GM12865 (cell line): ENCODE data around the gene GBA3.

Source experiments
- DNase-seq: peaks from one replicate; pipeline ENCODE4 v3.0.0; 2010; ENCODE audit warnings: low read depth
- H3K4me3 ChIP-seq: 2 replicates; pipeline ENCODE4 v1.5.1; 2011; ENCODE audit warnings: mild to moderate bottlenecking, low read depth, low read length, control low read depth
- TF ChIP-seq, protein P1 (sequence below): IDR thresholded peaks from 2 replicates; pipeline ENCODE4 v1.5.1; 2011; ENCODE audit warnings: low read length, control low read depth, low read depth, inconsistent platforms; ENCODE audit not compliant: insufficient read depth; ENCODE audit errors: missing control alignments

Gene GBA3

DNA sequence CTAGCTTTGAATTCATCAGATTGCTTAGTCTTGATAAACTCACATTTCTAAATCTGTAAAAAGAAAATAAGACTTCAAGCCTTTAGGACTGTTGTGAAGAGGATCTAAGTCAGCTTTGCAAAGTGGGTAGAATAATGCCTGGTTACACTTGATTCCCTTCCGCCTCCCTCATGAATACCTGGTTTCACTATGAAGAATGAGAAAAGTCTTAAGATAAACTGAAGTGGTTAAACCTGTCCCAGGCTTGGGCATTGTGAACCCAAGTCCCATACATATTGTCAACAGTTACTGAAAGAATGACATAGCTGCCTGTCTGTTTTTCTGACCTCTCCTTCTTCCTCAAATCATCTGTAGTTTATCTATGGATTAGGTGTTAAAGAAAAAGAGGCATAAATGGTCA, 16.7 kb upstream of the GBA3 start:
- H3K4me3 ChIP-seq = no peak overlapping the region
- TF ChIP-seq, protein P1, sequence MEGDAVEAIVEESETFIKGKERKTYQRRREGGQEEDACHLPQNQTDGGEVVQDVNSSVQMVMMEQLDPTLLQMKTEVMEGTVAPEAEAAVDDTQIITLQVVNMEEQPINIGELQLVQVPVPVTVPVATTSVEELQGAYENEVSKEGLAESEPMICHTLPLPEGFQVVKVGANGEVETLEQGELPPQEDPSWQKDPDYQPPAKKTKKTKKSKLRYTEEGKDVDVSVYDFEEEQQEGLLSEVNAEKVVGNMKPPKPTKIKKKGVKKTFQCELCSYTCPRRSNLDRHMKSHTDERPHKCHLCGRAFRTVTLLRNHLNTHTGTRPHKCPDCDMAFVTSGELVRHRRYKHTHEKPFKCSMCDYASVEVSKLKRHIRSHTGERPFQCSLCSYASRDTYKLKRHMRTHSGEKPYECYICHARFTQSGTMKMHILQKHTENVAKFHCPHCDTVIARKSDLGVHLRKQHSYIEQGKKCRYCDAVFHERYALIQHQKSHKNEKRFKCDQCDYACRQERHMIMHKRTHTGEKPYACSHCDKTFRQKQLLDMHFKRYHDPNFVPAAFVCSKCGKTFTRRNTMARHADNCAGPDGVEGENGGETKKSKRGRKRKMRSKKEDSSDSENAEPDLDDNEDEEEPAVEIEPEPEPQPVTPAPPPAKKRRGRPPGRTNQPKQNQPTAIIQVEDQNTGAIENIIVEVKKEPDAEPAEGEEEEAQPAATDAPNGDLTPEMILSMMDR = no peak
- DNase-seq = no peak

- TF ChIP-seq, protein P1 = no peak
- DNase-seq = no peak
- no peak overlapping the region for H3K4me3 ChIP-seq
These were observed 15.0 kb upstream of the GBA3 start for GRCh38 chr4:22677780-22678179.

GRCh38 chr4:22678940-22679854, 13.5 kb upstream of the GBA3 start:
- TF ChIP-seq, protein P1 = no peak

GRCh38 chr4:22680065-22680642, 12.6 kb upstream of the GBA3 start:
- H3K4me3 ChIP-seq = no peak overlapping the region
- TF ChIP-seq, protein P1 = no peak
- DNase-seq = no peak

More at GRCh38 chr4:22678940-22679854, 13.5 kb upstream of the GBA3 start:
- H3K4me3 ChIP-seq = no peak overlapping the region
- no peak for DNase-seq

GRCh38 chr4:22683726-22684125, 9.0 kb upstream of the GBA3 start:
- no peak overlapping the region for H3K4me3 ChIP-seq
- TF ChIP-seq, protein P1 = no peak
- no peak for DNase-seq

DNA sequence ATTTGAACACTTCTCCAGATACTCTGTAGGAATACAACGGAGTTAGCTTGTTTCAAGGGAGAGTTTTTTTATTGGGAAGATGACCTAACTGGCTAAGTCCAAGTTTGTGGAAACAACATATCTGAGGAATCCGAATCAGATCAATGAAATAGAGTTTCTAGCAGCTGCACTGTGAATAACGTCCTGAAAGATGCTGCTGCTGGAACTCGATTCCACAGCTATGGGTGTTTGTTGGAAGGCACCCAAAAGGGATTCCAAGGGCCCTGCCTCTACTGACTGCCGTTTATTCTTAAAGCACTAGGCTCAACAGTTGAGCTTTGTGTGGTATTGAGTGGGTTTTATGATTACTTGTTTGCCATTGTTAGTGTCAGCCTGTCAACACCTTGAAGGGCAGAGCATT, 6.6 kb upstream of the GBA3 start:
- no peak for DNase-seq
- H3K4me3 ChIP-seq = no peak overlapping the region
- TF ChIP-seq, protein P1 = no peak
